Activated gamma-delta T cell (primary cell): Measurements from ENCODE around the gene AKAP8L.

Experiments
- DNase-seq: peaks from one replicate; lab custom pipeline; 2025; lab: John Stamatoyannopoulos, UW
- total RNA-seq, 2 donors: gene quantifications; one replicate each; lab custom pipeline; 2026; lab: John Stamatoyannopoulos, UW

Gene AKAP8L, protein sequence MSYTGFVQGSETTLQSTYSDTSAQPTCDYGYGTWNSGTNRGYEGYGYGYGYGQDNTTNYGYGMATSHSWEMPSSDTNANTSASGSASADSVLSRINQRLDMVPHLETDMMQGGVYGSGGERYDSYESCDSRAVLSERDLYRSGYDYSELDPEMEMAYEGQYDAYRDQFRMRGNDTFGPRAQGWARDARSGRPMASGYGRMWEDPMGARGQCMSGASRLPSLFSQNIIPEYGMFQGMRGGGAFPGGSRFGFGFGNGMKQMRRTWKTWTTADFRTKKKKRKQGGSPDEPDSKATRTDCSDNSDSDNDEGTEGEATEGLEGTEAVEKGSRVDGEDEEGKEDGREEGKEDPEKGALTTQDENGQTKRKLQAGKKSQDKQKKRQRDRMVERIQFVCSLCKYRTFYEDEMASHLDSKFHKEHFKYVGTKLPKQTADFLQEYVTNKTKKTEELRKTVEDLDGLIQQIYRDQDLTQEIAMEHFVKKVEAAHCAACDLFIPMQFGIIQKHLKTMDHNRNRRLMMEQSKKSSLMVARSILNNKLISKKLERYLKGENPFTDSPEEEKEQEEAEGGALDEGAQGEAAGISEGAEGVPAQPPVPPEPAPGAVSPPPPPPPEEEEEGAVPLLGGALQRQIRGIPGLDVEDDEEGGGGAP
- 174 to 206 reads per million in 2 donors for total RNA-seq

- peak; percentile 84 for DNase-seq
These were observed at the start of gene AKAP8L for GRCh38 chr19:15418579-15419412. Gene AKAP8L (minus strand): TSS chr19:15418988. CDS start chr19:15418923, 65 bp downstream.

- DNase-seq = no peak
These were observed 49.0 kb upstream of the AKAP8L start for GRCh38 chr19:15467734-15468214.

DNA sequence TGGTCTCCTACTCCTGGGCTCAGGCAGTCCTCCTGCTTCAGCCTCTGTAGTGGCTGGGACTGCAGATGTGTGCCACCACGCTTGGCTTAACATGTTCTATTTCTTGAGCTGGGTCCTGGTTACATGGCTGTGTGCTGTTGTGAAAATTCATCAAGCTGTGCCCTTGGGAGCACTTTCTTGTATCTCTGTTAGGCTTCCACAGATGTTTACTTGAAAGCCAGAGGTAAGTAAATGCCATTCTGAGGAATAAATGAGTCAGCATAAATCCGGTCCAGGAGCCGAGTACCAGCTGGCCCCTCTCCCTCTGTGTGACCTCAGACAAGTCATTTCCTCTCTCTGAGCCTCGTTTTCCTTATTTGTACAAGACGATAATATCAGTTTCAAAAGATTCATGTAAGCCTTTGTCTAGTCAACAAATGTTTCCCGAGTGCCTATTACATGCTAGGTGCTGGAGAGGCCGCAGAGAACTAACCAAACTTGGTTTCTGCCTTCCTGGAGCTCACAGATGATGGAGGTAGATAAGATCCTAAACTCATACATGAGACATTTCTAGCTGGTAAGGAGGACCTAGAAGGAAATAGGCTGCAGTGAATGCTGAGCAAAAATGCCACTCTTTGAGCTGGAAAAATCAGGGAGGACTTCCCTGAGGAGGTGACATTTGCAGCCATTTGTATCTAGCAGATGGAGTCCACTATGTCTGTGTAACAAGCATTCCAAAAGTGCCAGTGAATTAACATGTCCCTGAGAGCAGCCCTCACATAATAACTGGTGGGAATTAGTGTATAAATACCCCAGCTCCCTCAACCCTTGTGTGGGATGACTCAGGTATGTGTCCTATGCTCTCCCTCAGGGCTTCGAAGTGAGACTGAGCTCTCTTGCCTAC lies 48.3 kb upstream of the AKAP8L start:
- no peak for DNase-seq

GRCh38 chr19:15464394-15465385 lies 45.9 kb upstream of the AKAP8L start, which contains the start of gene RASAL3:
Gene RASAL3 (minus strand): TSS chr19:15464544. CDS start chr19:15464358, 186 bp downstream.
- DNase-seq = peak; percentile 43

- DNase-seq = peak; percentile 50
These were observed 45.1 kb upstream of the AKAP8L start for GRCh38 chr19:15463861-15464371.

DNA sequence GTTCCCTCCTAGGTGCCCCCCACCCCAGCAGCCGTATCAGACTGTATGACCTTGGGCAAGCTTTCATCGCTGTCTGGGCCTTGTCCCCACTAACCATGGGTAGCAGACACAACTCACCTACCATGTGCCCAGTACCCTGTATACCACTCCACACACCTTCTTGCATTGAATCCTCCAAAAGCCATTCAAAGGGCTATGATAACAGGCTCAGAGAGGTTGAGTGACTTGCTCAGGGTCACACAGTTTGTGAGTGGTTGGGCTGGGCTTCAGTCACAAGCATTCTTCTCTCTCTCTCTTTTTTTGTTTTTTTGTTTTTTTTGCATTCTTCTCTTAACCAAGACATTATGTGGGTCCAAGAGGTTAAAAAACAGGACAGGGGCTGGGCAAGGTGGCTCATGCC lies 42.9 kb upstream of the AKAP8L start:
- no peak for DNase-seq

DNA sequence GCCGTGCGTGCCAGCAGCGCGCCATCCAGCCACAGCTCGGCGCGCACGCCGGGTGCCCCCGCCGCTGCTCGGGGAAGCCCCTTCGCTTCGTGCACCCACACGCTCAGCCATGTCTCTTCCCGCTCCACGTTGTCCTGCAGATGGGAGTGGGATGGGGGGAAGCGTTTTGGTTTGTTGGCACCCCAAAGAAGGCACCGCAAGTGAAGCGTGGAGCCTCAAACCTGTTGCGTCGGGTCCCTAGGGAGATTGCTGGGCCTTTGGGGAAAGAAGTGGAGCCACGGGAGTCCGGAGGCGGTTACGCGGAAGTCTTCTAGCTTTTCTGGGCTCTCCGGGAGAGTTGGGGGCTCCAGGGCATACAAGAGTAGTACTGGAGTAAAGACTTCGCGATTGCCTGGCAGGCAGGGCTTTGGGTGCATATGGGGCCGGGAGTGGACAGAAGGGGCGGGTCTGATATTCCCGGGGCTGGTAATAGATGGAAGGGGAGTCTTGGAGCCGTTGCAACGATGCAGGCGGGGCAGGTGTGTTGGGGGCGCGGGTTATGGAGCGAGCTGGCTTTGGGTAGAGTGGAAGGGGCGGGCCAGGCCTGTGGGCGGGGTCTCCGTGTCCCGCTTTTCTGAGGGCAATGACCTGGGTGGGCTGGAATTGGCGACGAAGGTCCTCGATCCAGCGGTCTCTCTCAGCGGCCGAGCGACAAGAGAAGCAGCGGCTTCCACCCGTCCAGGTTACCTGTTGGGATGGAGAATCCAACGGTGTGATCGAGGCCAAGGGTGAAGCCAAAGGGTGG lies 39.1 kb upstream of the AKAP8L start:
- no peak for DNase-seq

DNA sequence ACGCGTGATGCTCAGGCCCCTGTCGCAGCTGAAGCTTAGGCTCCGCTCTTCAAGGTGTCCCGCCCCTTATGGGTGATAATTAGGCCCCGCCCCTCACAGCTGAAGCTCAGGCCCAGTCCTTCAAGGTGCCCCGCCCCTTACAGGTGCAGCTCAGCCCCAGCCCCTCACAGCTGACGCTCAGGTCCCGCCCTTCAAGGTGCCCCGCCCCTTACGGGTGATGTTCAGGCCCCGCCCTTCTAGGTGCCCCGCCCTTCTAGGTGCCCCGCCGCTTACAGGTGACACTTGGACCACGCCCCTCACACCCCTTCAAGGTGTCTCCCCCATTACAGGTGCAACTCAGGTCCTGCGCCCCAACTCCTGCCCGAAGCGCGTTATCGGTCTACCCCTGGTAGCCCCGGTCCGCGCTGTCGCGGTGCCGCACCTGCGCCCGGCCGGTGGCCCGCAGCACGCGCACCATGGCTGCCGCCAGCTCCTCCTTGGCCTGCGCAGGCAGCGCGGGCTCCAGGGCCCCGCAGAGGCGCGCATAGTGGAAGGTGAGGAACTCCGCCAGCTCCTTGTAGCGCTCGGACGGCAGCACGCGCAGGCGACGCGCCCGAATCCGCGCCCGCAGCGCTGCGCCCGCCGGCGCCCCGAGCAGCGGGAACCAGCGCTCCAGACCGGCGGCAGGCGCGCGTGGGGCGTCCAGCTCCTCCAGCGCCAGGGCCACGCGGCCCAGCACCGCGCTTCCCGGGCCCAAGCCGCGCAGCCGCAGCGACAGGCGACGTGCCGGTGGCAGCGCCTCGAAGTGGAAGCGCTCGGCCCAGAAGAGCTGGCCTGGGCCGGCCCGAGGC lies 38.3 kb upstream of the AKAP8L start:
- no peak for DNase-seq

DNA sequence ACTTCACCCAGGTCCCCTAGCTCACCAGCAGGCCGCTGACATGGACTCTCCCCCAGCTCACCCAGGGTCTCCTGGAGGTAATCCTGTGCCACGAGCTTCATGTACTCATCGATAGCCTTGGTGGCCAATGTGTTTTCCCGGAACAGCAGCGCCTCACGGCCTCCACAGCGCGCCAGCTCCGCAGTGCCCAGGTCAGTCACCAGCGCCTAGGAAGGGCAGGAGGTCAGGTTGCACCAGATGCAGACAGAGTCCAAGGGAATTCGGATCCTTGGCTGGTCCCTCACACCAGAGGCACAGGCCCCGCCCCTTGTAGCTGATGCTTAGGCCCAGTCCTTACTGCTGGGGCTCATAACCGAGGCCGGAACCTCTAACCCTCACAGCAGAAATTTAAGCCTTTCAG lies 37.7 kb upstream of the AKAP8L start:
- DNase-seq = no peak

DNA sequence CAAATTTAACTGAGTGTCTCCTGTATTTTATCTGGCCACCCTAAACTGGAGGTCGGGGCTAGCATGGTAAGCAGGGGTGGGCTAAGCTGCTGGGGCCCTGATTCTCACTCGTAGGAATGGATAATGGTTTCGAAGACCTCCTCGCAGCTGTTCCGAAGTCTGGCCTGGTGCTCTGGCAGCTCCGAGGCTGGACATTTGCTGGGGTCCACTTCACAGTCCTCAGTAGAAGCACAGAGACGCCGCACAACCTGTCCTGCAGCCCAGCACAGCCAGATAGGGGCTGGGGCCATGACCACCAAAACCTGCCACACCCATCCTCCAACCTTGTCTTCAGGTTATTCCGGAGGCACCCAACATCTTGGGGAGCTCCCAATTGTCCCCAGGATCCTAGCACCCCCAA lies 37.2 kb upstream of the AKAP8L start:
- DNase-seq = no peak

DNA sequence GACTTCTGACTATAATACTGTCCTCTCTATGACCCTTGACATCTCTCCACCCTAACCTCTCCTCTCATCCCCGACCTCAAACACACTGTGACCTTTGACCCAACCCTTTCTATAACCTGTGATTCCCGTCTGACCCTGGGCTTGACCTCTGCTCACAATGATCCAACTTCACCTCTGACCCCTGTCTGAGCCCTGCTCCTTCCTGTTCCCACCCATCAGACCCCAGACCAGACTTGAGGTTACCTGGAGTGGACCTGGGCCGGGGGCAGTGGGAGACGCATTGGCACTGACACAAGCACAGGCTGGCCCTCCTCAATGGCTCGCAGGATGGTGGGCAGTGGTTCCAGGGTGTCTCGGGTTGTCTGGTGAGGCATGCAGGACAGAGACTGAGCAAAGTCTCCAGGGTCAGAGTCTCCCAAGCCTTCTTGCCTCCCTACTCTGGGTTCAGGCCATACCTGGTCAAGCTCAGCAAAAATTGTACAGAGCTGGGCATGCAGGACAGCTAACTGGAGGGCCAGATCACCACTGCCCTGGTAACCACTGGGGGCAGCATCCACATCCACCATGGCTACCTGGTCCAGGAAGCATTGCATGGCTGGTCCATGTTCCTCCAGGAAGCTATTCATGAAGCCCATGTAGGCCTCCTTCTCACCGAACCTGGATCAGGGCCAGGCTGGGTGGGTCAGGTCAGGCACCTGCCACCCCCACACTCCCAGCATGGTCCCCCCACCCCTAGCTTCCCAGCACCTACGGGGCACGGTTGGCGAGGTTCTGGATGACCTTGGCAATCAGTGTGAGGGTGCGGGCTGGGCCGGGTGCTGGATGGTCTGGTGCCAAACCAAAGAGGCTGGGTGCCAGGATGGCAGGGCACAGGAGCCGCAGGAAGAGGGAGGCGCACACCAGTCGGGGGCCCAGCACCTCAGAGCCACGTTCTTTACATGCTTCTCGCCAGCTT lies 35.4 kb upstream of the AKAP8L start:
- no peak for DNase-seq

DNA sequence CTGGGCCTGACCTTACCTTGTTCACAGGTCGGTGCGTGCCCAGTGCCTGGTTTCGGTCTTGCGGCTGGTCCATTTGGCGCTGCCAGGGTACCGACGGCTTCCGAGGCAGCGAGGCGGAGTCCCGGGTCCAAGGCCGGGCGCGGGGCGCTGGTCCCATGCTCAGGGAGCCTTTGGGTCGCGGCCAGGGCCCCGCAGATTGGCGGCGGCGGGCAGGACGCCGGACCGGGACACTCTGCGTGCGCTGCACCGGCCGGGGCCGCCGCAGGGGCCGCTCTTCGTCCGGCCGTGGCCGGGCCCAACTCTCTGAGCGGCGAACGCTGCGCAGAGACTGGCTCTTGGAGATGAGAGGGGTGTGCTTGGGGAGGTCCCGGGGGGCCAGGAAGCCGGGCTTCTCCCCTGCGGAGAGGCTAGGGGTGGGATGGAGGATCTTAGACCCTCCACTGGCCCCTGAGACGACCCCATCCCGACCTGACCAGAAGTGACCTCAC lies 34.3 kb upstream of the AKAP8L start:
- no peak for DNase-seq

DNA sequence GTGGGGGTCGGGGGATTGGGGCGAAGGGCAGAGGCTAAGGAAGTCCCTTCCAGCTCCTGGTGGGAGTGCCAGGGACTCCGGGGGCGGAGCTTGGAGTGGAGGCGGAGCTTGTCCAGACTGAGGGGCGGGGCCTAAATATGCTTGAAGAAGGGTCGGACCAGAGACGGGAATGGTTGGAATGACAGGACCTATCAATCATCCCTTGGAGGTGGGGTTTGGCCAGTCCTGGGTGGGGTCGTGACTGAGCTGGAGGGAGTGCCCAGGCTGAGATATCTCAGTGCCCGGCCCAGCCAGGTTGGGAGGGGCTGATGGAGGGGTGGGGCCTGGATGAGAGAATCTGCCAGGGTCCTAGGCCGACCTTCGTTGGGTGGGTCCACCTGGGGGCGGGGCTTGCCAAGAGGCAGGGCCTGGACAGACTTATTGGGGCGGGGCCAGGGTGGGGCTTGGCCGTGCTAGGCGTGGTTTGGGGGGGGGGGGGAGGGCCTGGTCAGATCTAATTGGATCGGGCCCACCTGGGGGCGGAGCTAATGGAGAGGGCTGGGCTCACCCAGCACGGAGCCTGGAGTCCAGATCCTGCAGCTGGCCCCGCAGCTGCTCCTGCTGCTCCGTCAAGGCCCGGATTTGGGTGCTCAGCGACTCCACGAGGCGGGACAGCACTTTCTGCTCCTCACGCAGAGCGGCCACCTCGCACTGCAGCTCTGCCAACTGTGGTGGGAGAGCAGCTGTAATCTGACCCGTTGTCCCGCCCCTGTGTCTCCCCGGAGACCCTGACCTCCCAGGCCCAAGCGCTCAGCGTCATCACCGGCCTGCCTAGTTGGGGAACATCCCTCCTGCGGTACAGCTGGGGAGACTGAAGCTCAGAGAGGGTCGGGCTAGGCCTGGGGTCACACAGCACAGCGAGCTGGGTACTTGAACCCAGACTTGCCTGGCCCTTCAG lies 33.6 kb upstream of the AKAP8L start:
- DNase-seq = no peak

- no peak for DNase-seq
These were observed 31.7 kb upstream of the AKAP8L start for GRCh38 chr19:15450528-15450890.
